Measurements from ENCODE around the gene CELF1.

DNA sequence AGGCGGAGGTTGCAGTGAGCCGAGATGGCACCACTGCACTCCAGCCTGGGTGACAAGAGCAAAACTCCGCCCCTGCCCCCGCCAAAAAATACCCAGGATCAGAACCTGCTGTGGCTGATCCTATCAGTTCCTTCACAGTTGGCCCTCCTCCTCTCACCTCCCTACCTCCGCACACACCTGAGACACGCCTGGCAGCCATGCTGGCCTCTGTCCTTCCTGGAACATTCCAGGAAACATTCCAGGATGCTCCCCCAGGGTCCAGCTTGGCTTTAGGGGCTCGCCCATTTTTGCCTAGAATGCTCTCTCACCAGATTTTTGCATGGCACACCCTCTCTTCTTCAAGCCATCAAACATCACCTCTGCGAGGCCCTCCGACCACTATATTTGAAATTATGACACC is 106.1 kb downstream of the CELF1 start:
- TF ChIP-seq, protein P1, sequence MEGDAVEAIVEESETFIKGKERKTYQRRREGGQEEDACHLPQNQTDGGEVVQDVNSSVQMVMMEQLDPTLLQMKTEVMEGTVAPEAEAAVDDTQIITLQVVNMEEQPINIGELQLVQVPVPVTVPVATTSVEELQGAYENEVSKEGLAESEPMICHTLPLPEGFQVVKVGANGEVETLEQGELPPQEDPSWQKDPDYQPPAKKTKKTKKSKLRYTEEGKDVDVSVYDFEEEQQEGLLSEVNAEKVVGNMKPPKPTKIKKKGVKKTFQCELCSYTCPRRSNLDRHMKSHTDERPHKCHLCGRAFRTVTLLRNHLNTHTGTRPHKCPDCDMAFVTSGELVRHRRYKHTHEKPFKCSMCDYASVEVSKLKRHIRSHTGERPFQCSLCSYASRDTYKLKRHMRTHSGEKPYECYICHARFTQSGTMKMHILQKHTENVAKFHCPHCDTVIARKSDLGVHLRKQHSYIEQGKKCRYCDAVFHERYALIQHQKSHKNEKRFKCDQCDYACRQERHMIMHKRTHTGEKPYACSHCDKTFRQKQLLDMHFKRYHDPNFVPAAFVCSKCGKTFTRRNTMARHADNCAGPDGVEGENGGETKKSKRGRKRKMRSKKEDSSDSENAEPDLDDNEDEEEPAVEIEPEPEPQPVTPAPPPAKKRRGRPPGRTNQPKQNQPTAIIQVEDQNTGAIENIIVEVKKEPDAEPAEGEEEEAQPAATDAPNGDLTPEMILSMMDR (IDR thresholded peaks at IDR 0.05; ENCODE audit: poor library complexity, severe bottlenecking) = no peak
- no peak for TF ChIP-seq TAF1 (IDR thresholded peaks at IDR 0.05; ENCODE audit: low read depth)

All from neural cell (in vitro differentiated cells).